ENCODE measurements around the gene SUMO3.
"Not testable (repeated sequence)": the region's sequence is repeated elsewhere in the genome, so short reads cannot be mapped to it uniquely, and the experiment has no call there.

DNA sequence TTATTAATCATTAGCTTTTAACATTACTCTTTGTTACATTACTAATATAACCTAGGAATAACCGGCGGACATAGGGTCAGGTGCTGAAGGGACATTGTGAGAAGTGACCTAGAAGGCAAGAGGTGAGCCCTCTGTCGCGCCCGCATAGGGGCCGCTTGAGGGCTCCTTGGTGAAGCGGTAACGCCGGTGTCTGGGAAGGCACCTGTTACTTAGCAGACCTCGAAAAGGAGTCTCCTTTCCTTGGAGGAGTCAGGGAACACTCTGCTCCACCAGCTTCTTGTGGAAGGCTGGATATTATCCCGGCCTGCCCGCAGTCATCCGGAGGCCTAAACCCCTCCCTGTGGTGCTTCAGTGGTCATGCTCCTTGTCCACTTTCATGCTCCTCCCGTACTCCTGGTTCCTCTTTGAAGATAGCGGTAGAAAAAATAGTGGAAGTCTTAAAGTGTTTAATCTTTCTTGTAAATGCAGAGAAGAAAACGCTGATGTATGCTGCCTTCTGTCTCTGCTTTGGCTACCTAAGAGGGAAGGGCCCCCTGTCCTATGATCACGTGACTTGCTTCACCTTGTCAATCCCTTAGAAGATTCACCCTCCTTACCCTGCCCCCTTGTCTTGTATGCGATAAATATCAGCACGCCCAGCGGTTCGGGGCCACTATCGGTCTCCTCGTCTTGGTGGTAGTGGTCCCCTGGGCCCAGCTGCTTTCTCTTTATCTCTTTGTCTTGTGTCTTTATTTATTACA lies 14.8 kb upstream of the SUMO3 start:
- TF ChIP-seq POLR2A (IDR thresholded peaks at IDR 0.05): not testable (repeated sequence)
- TF ChIP-seq, protein P1, sequence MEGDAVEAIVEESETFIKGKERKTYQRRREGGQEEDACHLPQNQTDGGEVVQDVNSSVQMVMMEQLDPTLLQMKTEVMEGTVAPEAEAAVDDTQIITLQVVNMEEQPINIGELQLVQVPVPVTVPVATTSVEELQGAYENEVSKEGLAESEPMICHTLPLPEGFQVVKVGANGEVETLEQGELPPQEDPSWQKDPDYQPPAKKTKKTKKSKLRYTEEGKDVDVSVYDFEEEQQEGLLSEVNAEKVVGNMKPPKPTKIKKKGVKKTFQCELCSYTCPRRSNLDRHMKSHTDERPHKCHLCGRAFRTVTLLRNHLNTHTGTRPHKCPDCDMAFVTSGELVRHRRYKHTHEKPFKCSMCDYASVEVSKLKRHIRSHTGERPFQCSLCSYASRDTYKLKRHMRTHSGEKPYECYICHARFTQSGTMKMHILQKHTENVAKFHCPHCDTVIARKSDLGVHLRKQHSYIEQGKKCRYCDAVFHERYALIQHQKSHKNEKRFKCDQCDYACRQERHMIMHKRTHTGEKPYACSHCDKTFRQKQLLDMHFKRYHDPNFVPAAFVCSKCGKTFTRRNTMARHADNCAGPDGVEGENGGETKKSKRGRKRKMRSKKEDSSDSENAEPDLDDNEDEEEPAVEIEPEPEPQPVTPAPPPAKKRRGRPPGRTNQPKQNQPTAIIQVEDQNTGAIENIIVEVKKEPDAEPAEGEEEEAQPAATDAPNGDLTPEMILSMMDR (IDR thresholded peaks at IDR 0.05): not testable (repeated sequence)
